ENCODE measurements around the gene PARN.

GRCh38 chr16:14407786-14408399, 222.2 kb downstream of the PARN start:
- TF ChIP-seq TFAM (CRISPR knock-in tag; conservative IDR thresholded peaks at IDR 0.05) (no peak), KDM2B (CRISPR knock-in tag; IDR thresholded peaks at IDR 0.05) (no peak), CTCF (IDR thresholded peaks at IDR 0.05 in 2 of 3, conservative IDR thresholded peaks at IDR 0.05 in 1 of 3; ENCODE audit: insufficient read depth in 2 of 3, low read depth in 1 of 3, low read length in 3 of 3) (no peak), KAT7 (CRISPR knock-in tag; IDR thresholded peaks at IDR 0.05; ENCODE audit: borderline replicate concordance) (no peak), STAT5A (IDR thresholded peaks at IDR 0.05; ENCODE audit: borderline replicate concordance, low read length) (no peak), RBM39 (optimal IDR thresholded peaks at IDR 0.05; ENCODE audit: low read depth, low read length) (no peak), CHD2 (IDR thresholded peaks at IDR 0.05; ENCODE audit: low read depth, low read length) (no peak), PHF8 (IDR thresholded peaks at IDR 0.05; ENCODE audit: borderline replicate concordance, low read length) (no peak)

All from K562 (cell line).